Esophagus muscularis mucosa (tissue), 4 donors: ENCODE results near the gene PHF21A. TPM values are rescaled to one million over a fixed set of nuclear protein-coding genes. Genes with fewer than 3 reads are reported as not detected.

Source experiments
- DNase-seq: peaks from one replicate; pipeline ENCODE4 v3.0.0-alpha.2; 2017; ENCODE audit errors: extremely low spot score
- H3K27ac ChIP-seq, 4 donors: fragments of 200-600 bp; sonication (generic); replicated peaks in 1 of 4; 1 replicate in 3 of 4; 2 replicates in 1 of 4; pipeline ENCODE4 v1.5.1; 2016 to 2019; ENCODE audit warnings: mild to moderate bottlenecking in 1 of 4
- H3K27me3 ChIP-seq, 4 donors: fragments of 200-600 bp; sonication (generic); one replicate each; pipeline versions ENCODE4 v1.5.1 to v1.6.0; 2016 to 2019
- H3K36me3 ChIP-seq, 4 donors: fragments of 200-600 bp; sonication (generic); one replicate each; pipeline ENCODE4 v1.5.1; 2016 to 2019
- H3K4me1 ChIP-seq, 4 donors: fragments of 200-600 bp; sonication (generic); one replicate each; pipeline ENCODE4 v1.5.1; 2016 to 2019
- H3K4me3 ChIP-seq, 4 donors: fragments of 200-600 bp; sonication (generic); 1 replicate in 2 of 4; 2 replicates in 2 of 4; pipeline ENCODE4 v1.5.1; 2016 to 2019; ENCODE audit warnings: mild to moderate bottlenecking in 4 of 4, moderate library complexity in 1 of 4
- H3K9me3 ChIP-seq, 4 donors: fragments of 200-600 bp; sonication (generic); 1 replicate in 3 of 4; 2 replicates in 1 of 4; pipeline ENCODE4 v1.5.1; 2016 to 2019
- CTCF ChIP-seq, 3 experiments: fragments of 200-600 bp in 2 of 3; fragments of 450-650 bp in 1 of 3; sonication (generic) in 2 of 3; IDR thresholded peaks; one replicate each; pipeline ENCODE4 v1.5.1; 2017 to 2019; ENCODE audit warnings: antibody characterized with exemption in 3 of 3, mild to moderate bottlenecking in 2 of 3, moderate library complexity in 1 of 3
- EP300 ChIP-seq: sonication (generic); formaldehyde crosslinking; IDR thresholded peaks from one replicate; pipeline ENCODE4 v1.6.1; 2017; ENCODE audit warnings: antibody characterized with exemption
- POLR2A ChIP-seq: fragments of 450-650 bp; IDR thresholded peaks from one replicate; pipeline ENCODE4 v1.6.1; 2017; ENCODE audit warnings: antibody characterized with exemption, moderate library complexity, mild to moderate bottlenecking, low read depth
- POLR2AphosphoS5 ChIP-seq, 2 donors: sonication (generic); formaldehyde crosslinking; IDR thresholded peaks; one replicate each; pipeline ENCODE4 v1.6.1; 2017; ENCODE audit warnings: antibody characterized with exemption in 2 of 2
- WGBS: methylation state at CpG from one replicate; pipeline ENCODE4 v1.1.5; 2018; 5-methylcytosine and 5-hydroxymethylcytosine counted together
- intact Hi-C: fragments of 100-400 bp; cut with DNase I; formaldehyde crosslinking; loops from one replicate; pipeline ENCODE4 v1.15.1; 2023
- total RNA-seq, 4 donors: library from RNA; depleted of rRNA; stranded (reverse); fragments of >200 nt; gene quantifications; one replicate each; pipeline versions ENCODE4 v1.1.0 to v1.2.1, GENCODE V29; 2016

Gene PHF21A
- total RNA-seq, 4 donors from 2014 or later: 31.8 to 47.8 (median 36.1) TPM

- 0% methylated on average over 30 of the region's 38 CpGs for WGBS
- H3K27ac ChIP-seq: peak overlapping the region; percentile 81 to 96 (median 92)
These were observed 202.8 kb downstream of the PHF21A start for GRCh38 chr11:45918331-45918941.

GRCh38 chr11:45917623-45918330, 203.5 kb downstream of the PHF21A start, which contains the start of gene PEX16:
Gene PEX16 (minus strand): TSS chr11:45917877. CDS start chr11:45917811, 66 bp downstream.
- peaks cover 24 to 46% (median 41%) of the 10 kb centered on the region in 4 donors for H3K4me1 ChIP-seq
- DNase-seq: peak; percentile 99
- H3K36me3 ChIP-seq: peaks cover 25 to 36% (median 34%) of the 10 kb centered on the region in 4 donors
- peak within 1 kb of the TSS; percentile 81 to 96 (median 92) for H3K27ac ChIP-seq
- H3K4me3 ChIP-seq: peak within 1 kb of the TSS; percentile 70 to 98 (median 78)
- peaks cover 0 to 20% (median 10%) of the 10 kb centered on the region in 4 donors for H3K27me3 ChIP-seq
- peak; percentile 95 to 98 for TF ChIP-seq POLR2AphosphoS5 (IDR thresholded peaks at IDR 0.05)
- TF ChIP-seq POLR2A: peak; percentile 72
- peak in 1 of 3 experiments; percentile 25 for TF ChIP-seq CTCF (IDR thresholded peaks at IDR 0.05)
- TF ChIP-seq EP300: no peak
- no peaks in the 10 kb centered on the region for H3K9me3 ChIP-seq
- intact Hi-C loops: no loop called here
- WGBS: 0% methylated on average over 16 of the region's 45 CpGs

More at GRCh38 chr11:45918331-45918941, 202.8 kb downstream of the PHF21A start:
- Histone ChIP-seq H3K4me1 (peaks cover 27 to 52% (median 47%) of the 10 kb centered on the region in 4 donors), H3K36me3 (peaks cover 19 to 29% (median 28%) of the 10 kb centered on the region in 4 donors), H3K27me3 (peaks cover 0 to 26% (median 16%) of the 10 kb centered on the region in 4 donors), H3K4me3 (peak overlapping the region; percentile 70 to 98 (median 78)), H3K9me3 (no peaks in the 10 kb centered on the region)
- peak; percentile 96 for DNase-seq
- intact Hi-C loops: no loop called here
- TF ChIP-seq EP300 (no peak), CTCF (IDR thresholded peaks at IDR 0.05) (no peak), POLR2A (peak; percentile 42), POLR2AphosphoS5 (IDR thresholded peaks at IDR 0.05) (peak; percentile 83 to 94)

GRCh38 chr11:45917286-45917622, 204.0 kb downstream of the PHF21A start:
- WGBS: 26% methylated on average over 3 of the region's 16 CpGs
- TF ChIP-seq CTCF (IDR thresholded peaks at IDR 0.05) (no peak), EP300 (no peak), POLR2AphosphoS5 (IDR thresholded peaks at IDR 0.05) (no peak), POLR2A (no peak)
- DNase-seq: no peak
- Histone ChIP-seq H3K27me3 (peaks cover 0 to 15% (median 4%) of the 10 kb centered on the region in 4 donors), H3K9me3 (no peaks in the 10 kb centered on the region), H3K36me3 (peaks cover 25 to 41% (median 39%) of the 10 kb centered on the region in 4 donors), H3K4me1 (peaks cover 19 to 41% (median 35%) of the 10 kb centered on the region in 4 donors), H3K4me3 (peak overlapping the region; percentile 70 to 98 (median 78)), H3K27ac (peak overlapping the region; percentile 81 to 96 (median 92))
- intact Hi-C loops: no loop called here

GRCh38 chr11:45915446-45915845, 205.8 kb downstream of the PHF21A start:
- 84% methylated on average over 13 of the region's 13 CpGs for WGBS
- Histone ChIP-seq H3K27ac (no peak overlapping the region), H3K27me3 (no peaks in the 10 kb centered on the region), H3K4me1 (peaks cover 15 to 35% (median 29%) of the 10 kb centered on the region in 4 donors), H3K9me3 (no peaks in the 10 kb centered on the region), H3K36me3 (peaks cover 35 to 59% (median 57%) of the 10 kb centered on the region in 4 donors), H3K4me3 (no peak overlapping the region)
- no peak for DNase-seq
- TF ChIP-seq POLR2A: no peak
- TF ChIP-seq POLR2AphosphoS5 (IDR thresholded peaks at IDR 0.05): no peak
- no peak for TF ChIP-seq CTCF (IDR thresholded peaks at IDR 0.05)
- TF ChIP-seq EP300: no peak
- intact Hi-C loops: no loop called here
